GM21367 (cell line): Measurements from ENCODE around the gene LRRC27.
"Not testable (repeated sequence)": the region's sequence is repeated elsewhere in the genome, so short reads cannot be mapped to it uniquely, and the experiment has no call there.

Source experiments
- ATAC-seq: cut with Tn5 transposase; IDR thresholded peaks from one replicate; pipeline ENCODE4 v1.9.1; 2021; ENCODE audit not compliant: unreplicated experiment

Gene LRRC27

GRCh38 chr10:132371641-132372081 is 39.7 kb downstream of the LRRC27 start:
- no peak for ATAC-seq

GRCh38 chr10:132372516-132373095 is 40.6 kb downstream of the LRRC27 start:
- no peak for ATAC-seq

GRCh38 chr10:132373241-132373955 is 41.4 kb downstream of the LRRC27 start:
- no peak for ATAC-seq

- ATAC-seq: no peak
Measured at GRCh38 chr10:132374176-132374575, 42.2 kb downstream of the LRRC27 start.

- no peak for ATAC-seq
Measured at GRCh38 chr10:132374612-132375011, 42.6 kb downstream of the LRRC27 start.

GRCh38 chr10:132375116-132375794 is 43.3 kb downstream of the LRRC27 start:
- no peak for ATAC-seq

GRCh38 chr10:132375795-132376297 is 43.9 kb downstream of the LRRC27 start:
- no peak for ATAC-seq

GRCh38 chr10:132376394-132376851 is 44.4 kb downstream of the LRRC27 start:
- no peak for ATAC-seq

GRCh38 chr10:132377326-132377725 is 45.3 kb downstream of the LRRC27 start:
- no peak for ATAC-seq

GRCh38 chr10:132379026-132379425 is 47.0 kb downstream of the LRRC27 start:
- ATAC-seq: not testable (repeated sequence)

- ATAC-seq: not testable (repeated sequence)
Measured at GRCh38 chr10:132380986-132381385, 49.0 kb downstream of the LRRC27 start.

- no peak for ATAC-seq
Measured at GRCh38 chr10:132381741-132382140, 49.7 kb downstream of the LRRC27 start.

- no peak for ATAC-seq
Measured at GRCh38 chr10:132382231-132382922, 50.4 kb downstream of the LRRC27 start.

GRCh38 chr10:132383101-132383500 is 51.1 kb downstream of the LRRC27 start:
- ATAC-seq: no peak

GRCh38 chr10:132383751-132384196 is 51.8 kb downstream of the LRRC27 start:
- ATAC-seq: no peak

GRCh38 chr10:132384618-132385388 is 52.8 kb downstream of the LRRC27 start:
- no peak for ATAC-seq

- no peak for ATAC-seq
Measured at GRCh38 chr10:132385389-132385667, 53.3 kb downstream of the LRRC27 start.

GRCh38 chr10:132385721-132386418 is 53.9 kb downstream of the LRRC27 start:
- ATAC-seq: no peak

GRCh38 chr10:132386419-132386831 is 54.4 kb downstream of the LRRC27 start:
- no peak for ATAC-seq

GRCh38 chr10:132386896-132387295 is 54.9 kb downstream of the LRRC27 start:
- ATAC-seq: not testable (repeated sequence)
